Hepatocyte (in vitro differentiated cells): ENCODE measurements around the gene PIK3R1.

Experiments used
- CTCF ChIP-seq: fragments of 200-600 bp; sonication (generic); IDR thresholded peaks from 2 replicates; pipeline ENCODE4 v1.5.1; 2016; ENCODE audit warnings: antibody characterized with exemption, mild to moderate bottlenecking; ENCODE audit not compliant: poor library complexity
- EZH2 ChIP-seq: fragments of 200-600 bp; sonication (generic); IDR thresholded peaks from 2 replicates; pipeline ENCODE4 v1.6.1; 2016; ENCODE audit warnings: antibody characterized with exemption, mild to moderate bottlenecking, borderline replicate concordance
- EZH2phosphoT487 ChIP-seq: fragments of 200-600 bp; sonication (generic); IDR thresholded peaks from one replicate; pipeline ENCODE4 v1.6.1; 2018; ENCODE audit warnings: antibody characterized with exemption, mild to moderate bottlenecking, low read depth, moderate library complexity; ENCODE audit not compliant: unreplicated experiment, severe bottlenecking

- TF ChIP-seq CTCF (no peak), EZH2 (no peak), EZH2phosphoT487 (no peak)
Measured at GRCh38 chr5:68224509-68225187, 9.1 kb downstream of the PIK3R1 start.
